ENCODE measurements around the gene SGCE. TPM values are rescaled to one million over a fixed set of nuclear protein-coding genes. Genes with fewer than 3 reads are reported as not detected.

The SGCE gene
- total and polyA plus RNA-seq, 3 donors from 2014 or later = 71.3 to 146 (median 142) TPM

Other genes with a start within 250 kb of the SGCE start
- 10 to 100 TPM; 47.1 to 47.4 TPM for gene CASD1, start 146.3 kb downstream of the SGCE start, total RNA-seq
- gene CASD1, start 146.3 kb downstream of the SGCE start, polyA plus RNA-seq (ENCODE audit: insufficient read depth, low read depth, low replicate concordance) = 20.5 TPM

Data from testis (tissue), 3 donors.